Fibroblast of pulmonary artery (primary cell): ENCODE results near the gene MED4.

ENCODE experiments used
- DNase-seq: peaks from one replicate; pipeline ENCODE4 v3.0.0-alpha.2; 2010; ENCODE audit warnings: low read depth
- H3K4me3 ChIP-seq: replicated peaks from 2 replicates; pipeline ENCODE4 v1.5.1; 2011; ENCODE audit warnings: low read depth, mild to moderate bottlenecking, control low read depth, low read length, moderate library complexity
- TF ChIP-seq, protein P1 (sequence below): IDR thresholded peaks from 2 replicates; pipeline ENCODE4 v1.5.1; 2011; ENCODE audit warnings: mild to moderate bottlenecking, control low read depth, low read length, inconsistent platforms; ENCODE audit errors: missing control alignments

The MED4 gene

DNA sequence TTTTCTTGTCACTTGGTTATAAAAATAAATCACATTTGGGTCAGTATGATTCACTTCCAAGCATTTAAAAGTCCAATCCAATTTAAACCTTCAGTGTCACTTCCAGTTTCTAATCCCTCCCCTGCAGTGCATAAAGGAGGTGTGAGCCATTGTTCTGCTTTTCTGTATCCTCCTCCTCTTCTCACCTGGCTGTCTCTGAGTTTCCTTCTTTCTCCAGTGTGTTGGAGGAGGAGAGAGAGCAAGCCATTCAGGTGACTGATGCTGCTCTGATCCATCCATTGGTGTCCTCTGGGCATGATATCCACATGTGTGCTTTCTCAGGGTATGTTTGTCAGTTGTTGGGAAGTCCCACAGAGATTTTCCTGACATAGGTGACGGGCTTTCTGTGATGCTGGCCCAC is 56.1 kb downstream of the MED4 start:
- DNase-seq, result no peak
- TF ChIP-seq, protein P1, sequence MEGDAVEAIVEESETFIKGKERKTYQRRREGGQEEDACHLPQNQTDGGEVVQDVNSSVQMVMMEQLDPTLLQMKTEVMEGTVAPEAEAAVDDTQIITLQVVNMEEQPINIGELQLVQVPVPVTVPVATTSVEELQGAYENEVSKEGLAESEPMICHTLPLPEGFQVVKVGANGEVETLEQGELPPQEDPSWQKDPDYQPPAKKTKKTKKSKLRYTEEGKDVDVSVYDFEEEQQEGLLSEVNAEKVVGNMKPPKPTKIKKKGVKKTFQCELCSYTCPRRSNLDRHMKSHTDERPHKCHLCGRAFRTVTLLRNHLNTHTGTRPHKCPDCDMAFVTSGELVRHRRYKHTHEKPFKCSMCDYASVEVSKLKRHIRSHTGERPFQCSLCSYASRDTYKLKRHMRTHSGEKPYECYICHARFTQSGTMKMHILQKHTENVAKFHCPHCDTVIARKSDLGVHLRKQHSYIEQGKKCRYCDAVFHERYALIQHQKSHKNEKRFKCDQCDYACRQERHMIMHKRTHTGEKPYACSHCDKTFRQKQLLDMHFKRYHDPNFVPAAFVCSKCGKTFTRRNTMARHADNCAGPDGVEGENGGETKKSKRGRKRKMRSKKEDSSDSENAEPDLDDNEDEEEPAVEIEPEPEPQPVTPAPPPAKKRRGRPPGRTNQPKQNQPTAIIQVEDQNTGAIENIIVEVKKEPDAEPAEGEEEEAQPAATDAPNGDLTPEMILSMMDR, result no peak
- H3K4me3 ChIP-seq, result peak overlapping the region; percentile 72

DNA sequence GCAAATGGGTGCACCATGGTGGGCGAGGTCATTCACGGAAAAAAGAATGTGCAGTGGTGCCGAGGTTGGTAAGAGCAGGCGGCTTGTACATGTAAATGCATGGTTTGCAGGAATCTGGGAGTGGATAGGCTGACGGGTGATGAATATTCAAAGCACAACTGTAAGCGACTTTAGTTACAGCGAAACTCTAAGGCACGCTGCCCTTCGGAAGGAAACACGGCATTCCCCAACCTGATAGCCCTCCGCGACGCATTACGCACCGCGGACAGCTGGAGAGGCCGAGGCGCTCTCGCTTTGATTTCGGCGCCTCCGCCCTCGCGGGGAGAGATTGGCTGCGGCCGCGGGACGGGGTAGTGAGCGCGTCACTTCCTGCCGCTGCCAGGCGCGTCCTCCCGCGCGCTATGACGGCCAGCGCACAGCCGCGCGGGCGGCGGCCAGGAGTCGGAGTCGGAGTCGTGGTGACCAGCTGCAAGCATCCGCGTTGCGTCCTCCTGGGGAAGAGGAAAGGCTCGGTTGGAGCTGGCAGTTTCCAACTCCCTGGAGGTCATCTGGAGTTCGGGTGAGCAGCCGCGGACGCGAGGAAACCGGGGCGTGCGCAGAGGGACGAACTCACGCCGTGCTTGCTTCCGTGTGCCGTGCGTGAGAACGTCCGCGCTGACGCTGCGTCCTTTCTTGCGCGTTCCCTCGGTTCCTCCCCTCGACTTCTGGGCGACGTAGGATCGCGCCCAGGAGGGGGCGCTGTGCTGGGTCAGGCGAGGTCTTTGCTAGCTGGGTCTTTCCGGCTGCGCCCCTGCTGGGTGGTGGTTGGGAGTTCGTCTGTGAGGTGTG is 57.3 kb downstream of the MED4 start, which contains the start of gene NUDT15:
Gene NUDT15 (plus strand): TSS at position 381 of the 828 bp plus-strand sequence. CDS start 21 bp downstream, at position 402.
- peak within 1 kb of the TSS; percentile 72 for H3K4me3 ChIP-seq
- peak; percentile 98 for DNase-seq
- TF ChIP-seq, protein P1, result no peak

DNA sequence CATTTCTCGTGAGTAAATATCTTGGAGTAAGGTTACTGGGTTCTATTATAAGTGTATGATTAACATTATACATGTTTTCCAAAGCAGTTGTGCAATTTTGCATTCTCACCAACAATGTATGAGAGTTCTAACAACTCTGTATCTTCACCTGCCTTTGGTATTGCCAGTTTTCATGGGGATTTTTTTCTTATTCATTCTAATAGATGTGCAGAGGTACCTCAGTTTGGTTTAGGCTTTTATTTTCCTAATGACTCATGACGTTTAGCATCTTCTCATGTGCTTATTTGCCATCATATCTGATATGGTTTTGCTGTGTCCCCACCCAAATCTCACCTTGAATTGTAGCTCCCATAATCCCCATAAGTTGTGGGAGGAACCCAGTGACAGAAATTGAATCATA is 65.0 kb downstream of the MED4 start:
- TF ChIP-seq, protein P1, result no peak
- H3K4me3 ChIP-seq, result no peak overlapping the region
- DNase-seq, result no peak

DNA sequence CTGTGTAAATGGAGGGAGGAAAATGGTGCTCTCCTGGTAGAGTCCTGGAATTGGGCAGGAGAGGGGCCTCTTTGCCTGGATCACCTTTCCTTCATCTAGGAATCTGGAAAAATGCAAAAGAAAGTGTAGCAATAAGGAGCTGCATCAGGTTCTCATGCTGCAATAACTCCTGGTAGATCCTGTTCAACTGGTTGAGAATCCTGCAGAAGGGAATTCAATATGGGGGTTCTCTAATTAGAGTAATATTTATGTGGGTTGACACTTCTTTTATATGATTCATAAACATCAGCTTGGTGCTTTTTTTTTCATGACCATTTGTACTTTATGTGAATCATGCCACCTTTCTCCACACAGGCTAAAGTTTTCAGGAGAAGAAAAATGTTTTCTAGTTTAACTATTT is 66.8 kb downstream of the MED4 start:
- TF ChIP-seq, protein P1, result no peak
- DNase-seq, result no peak
- no peak overlapping the region for H3K4me3 ChIP-seq
